Small intestine (tissue), 7 donors: ENCODE data around the gene KL. TPM values are rescaled to one million over a fixed set of nuclear protein-coding genes. Genes with fewer than 3 reads are reported as not detected.

Experiments used
- DNase-seq, 2 donors: peaks; one replicate each; pipeline versions ENCODE4 v3.0.0 to v3.0.0-alpha.2; 2013
- FAIRE-seq: peaks from 2 replicates; lab custom pipeline; 2012; peaks lifted over from hg19 to GRCh38; lab: Jason Lieb, UNC
- H3K27ac ChIP-seq, 3 donors: one replicate each; pipeline ENCODE4 v1.5.1; 2013; ENCODE audit warnings: low read length in 2 of 3, mild to moderate bottlenecking in 2 of 3, control low read depth in 1 of 3, inconsistent platforms in 1 of 3, low read depth in 1 of 3, moderate library complexity in 1 of 3
- H3K27me3 ChIP-seq, 3 donors: one replicate each; pipeline ENCODE4 v1.6.1; 2013; ENCODE audit warnings: low read length in 3 of 3, inconsistent platforms in 1 of 3; ENCODE audit not compliant: control insufficient read depth in 3 of 3, insufficient read depth in 3 of 3
- H3K36me3 ChIP-seq, 3 donors: one replicate each; pipeline ENCODE4 v1.6.1; 2013; ENCODE audit warnings: low read length in 3 of 3, inconsistent platforms in 1 of 3, low read depth in 1 of 3, mild to moderate bottlenecking in 1 of 3, moderate library complexity in 1 of 3; ENCODE audit not compliant: control insufficient read depth in 3 of 3, insufficient read depth in 2 of 3
- H3K4me1 ChIP-seq, 3 donors: one replicate each; pipeline ENCODE4 v1.6.1; 2013; ENCODE audit warnings: low read length in 2 of 3, inconsistent platforms in 1 of 3, low read depth in 1 of 3, mild to moderate bottlenecking in 1 of 3, moderate library complexity in 1 of 3; ENCODE audit not compliant: control insufficient read depth in 3 of 3, insufficient read depth in 2 of 3
- H3K4me3 ChIP-seq, 3 donors: one replicate each; pipeline ENCODE4 v1.5.1; 2013; ENCODE audit warnings: low read length in 3 of 3, control low read depth in 1 of 3, inconsistent platforms in 1 of 3, low read depth in 1 of 3, mild to moderate bottlenecking in 1 of 3, moderate library complexity in 1 of 3
- H3K9me3 ChIP-seq, 2 donors: one replicate each; pipeline ENCODE4 v1.6.1; 2013; ENCODE audit warnings: low read depth in 1 of 2, low read length in 1 of 2; ENCODE audit not compliant: control insufficient read depth in 2 of 2, insufficient read depth in 1 of 2
- WGBS, 3 donors: extraction: QIAGEN DNeasy Blood & Tissue Kit; methylation state at CpG; one replicate each; pipeline ENCODE4 v1.1.7; 2013; 5-methylcytosine and 5-hydroxymethylcytosine counted together
- polyA plus RNA-seq, 4 donors: library from polyadenylated mRNA; stranded (reverse) in 3 of 4; unstranded in 1 of 4; fragments of 200-250 nt in 3 of 4; fragments of 120-200 nt in 1 of 4; gene quantifications; one replicate each; pipeline versions ENCODE4 v1.2.1 to v1.2.3, GENCODE V29; 2013
- donor health status: healthy with polysubstance abuse.
- donor health status: control.
- donor health status: control.
- donor health status: Bipolar disorder and iron deficiency.
- donor health status: healthy.

KL gene
- polyA plus RNA-seq, 4 donors: 0.67 to 4.8 (median 2.0) TPM

DNA sequence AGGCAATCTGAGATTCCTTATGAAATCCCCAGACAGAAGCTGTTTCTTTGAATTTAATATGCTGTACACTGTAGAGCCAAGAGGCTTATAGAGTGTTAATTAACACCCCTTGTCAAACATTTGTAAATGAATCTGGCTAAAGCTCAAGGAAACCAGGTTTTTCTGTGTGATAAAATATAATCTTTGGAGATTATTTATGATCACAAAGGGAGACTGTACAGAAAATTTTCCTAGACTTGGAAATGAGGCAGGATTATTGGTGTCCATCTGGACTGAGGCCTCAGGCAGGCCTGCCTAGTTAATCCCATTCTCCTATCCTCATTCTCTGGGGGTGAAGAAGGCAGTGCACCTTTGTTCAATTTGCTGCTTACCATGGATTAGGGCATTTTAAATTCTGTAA lies 17.8 kb downstream of the KL start:
- Histone ChIP-seq H3K4me3 (no peak overlapping the region), H3K4me1 (no peaks in the 10 kb centered on the region), H3K9me3 (no peaks in the 10 kb centered on the region)

GRCh38 chr13:33034882-33035520 lies 18.8 kb downstream of the KL start:
- Histone ChIP-seq H3K36me3 (no peaks in the 10 kb centered on the region), H3K4me3 (no peak overlapping the region), H3K4me1 (no peaks in the 10 kb centered on the region), H3K27me3 (no peaks in the 10 kb centered on the region), H3K9me3 (no peaks in the 10 kb centered on the region), H3K27ac (no peak overlapping the region)
- DNase-seq (no peak), FAIRE-seq (no peak)
- 89 to 91% (median 91%) methylated on average over 5 of the region's 5 CpGs for WGBS, 3 donors

More for the DNA sequence above, 17.8 kb downstream of the KL start:
- DNase-seq: no peak
- Histone ChIP-seq H3K36me3 (no peaks in the 10 kb centered on the region), H3K27me3 (no peaks in the 10 kb centered on the region), H3K27ac (no peak overlapping the region)
- no peak for FAIRE-seq

DNA sequence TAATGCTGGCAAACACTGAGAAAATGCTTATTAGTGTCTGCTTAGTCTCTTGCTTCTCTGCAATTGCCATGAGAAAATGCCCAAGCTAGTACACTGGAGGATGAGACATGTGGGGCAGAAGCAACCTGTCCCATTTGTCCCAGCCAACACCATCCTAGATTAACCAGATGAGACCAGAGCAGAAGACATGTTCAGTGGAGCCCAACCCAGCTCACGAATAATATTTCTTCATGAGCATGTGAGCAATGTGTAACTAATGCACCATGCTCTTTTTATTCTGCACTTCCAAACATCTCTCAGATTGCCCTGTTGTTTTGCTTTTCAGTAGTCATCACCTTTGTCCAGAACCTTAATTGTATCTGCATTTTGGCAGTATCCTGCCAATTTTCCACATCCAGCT lies 21.4 kb downstream of the KL start:
- H3K4me3 ChIP-seq: no peak overlapping the region
- DNase-seq: no peak
- no peaks in the 10 kb centered on the region for H3K27me3 ChIP-seq
- no peaks in the 10 kb centered on the region for H3K4me1 ChIP-seq
- H3K9me3 ChIP-seq: no peaks in the 10 kb centered on the region
- H3K27ac ChIP-seq: no peak overlapping the region
- no peaks in the 10 kb centered on the region for H3K36me3 ChIP-seq
- FAIRE-seq: no peak
- 92 to 100% (median 96%) methylated on average over 1 of the region's 1 CpG for WGBS, 3 donors

- DNase-seq: no peak
- no peaks in the 10 kb centered on the region for H3K36me3 ChIP-seq
- 51 to 81% (median 75%) methylated on average over 2 of the region's 2 CpGs for WGBS, 3 donors
- no peak for FAIRE-seq
- H3K4me1 ChIP-seq: no peaks in the 10 kb centered on the region
- no peak overlapping the region for H3K4me3 ChIP-seq
- H3K9me3 ChIP-seq: no peaks in the 10 kb centered on the region
- H3K27ac ChIP-seq: no peak overlapping the region
- no peaks in the 10 kb centered on the region for H3K27me3 ChIP-seq
Measured at GRCh38 chr13:33040090-33040489, 23.9 kb downstream of the KL start.

GRCh38 chr13:33045851-33046592 lies 29.8 kb downstream of the KL start:
- no peaks in the 10 kb centered on the region for H3K27me3 ChIP-seq
- no peaks in the 10 kb centered on the region for H3K9me3 ChIP-seq
- DNase-seq: no peak
- no peak for FAIRE-seq
- WGBS, 3 donors: 73 to 82% (median 74%) methylated on average over 4 of the region's 4 CpGs
- H3K4me3 ChIP-seq: no peak overlapping the region
- H3K27ac ChIP-seq: no peak overlapping the region
- H3K36me3 ChIP-seq: no peaks in the 10 kb centered on the region
- no peaks in the 10 kb centered on the region for H3K4me1 ChIP-seq

GRCh38 chr13:33050161-33050560 lies 33.9 kb downstream of the KL start:
- 40 to 60% (median 50%) methylated on average over 4 of the region's 4 CpGs for whole genome bisulfite sequencing, 3 donors
- FAIRE-seq: no peak

GRCh38 chr13:33051632-33052031 lies 35.4 kb downstream of the KL start:
- DNase-seq: no peak
- no peak for FAIRE-seq

More at GRCh38 chr13:33050161-33050560, 33.9 kb downstream of the KL start:
- Histone ChIP-seq H3K9me3 (no peaks in the 10 kb centered on the region), H3K4me1 (no peaks in the 10 kb centered on the region), H3K27ac (no peak overlapping the region), H3K4me3 (no peak overlapping the region), H3K27me3 (no peaks in the 10 kb centered on the region), H3K36me3 (peaks cover 0 to 2% (median 0%) of the 10 kb centered on the region in 3 donors)
- DNase-seq: no peak

GRCh38 chr13:33052506-33053280 lies 36.5 kb downstream of the KL start:
- Histone ChIP-seq H3K4me3 (no peak overlapping the region), H3K36me3 (peaks cover 0 to 4% (median 0%) of the 10 kb centered on the region in 3 donors), H3K9me3 (no peaks in the 10 kb centered on the region), H3K4me1 (no peaks in the 10 kb centered on the region), H3K27ac (no peak overlapping the region), H3K27me3 (no peaks in the 10 kb centered on the region)
- DNase-seq: no peak
- 68 to 88% (median 86%) methylated on average over 3 of the region's 3 CpGs for WGBS, 3 donors
- no peak for FAIRE-seq

More at GRCh38 chr13:33051632-33052031, 35.4 kb downstream of the KL start:
- Histone ChIP-seq H3K27me3 (no peaks in the 10 kb centered on the region), H3K36me3 (peaks cover 0 to 4% (median 0%) of the 10 kb centered on the region in 3 donors), H3K27ac (no peak overlapping the region), H3K9me3 (no peaks in the 10 kb centered on the region), H3K4me3 (no peak overlapping the region), H3K4me1 (no peaks in the 10 kb centered on the region)
- WGBS, 3 donors: 82 to 95% (median 91%) methylated on average over 3 of the region's 3 CpGs
